Measurements from ENCODE around the gene IGFLR1. TPM values are rescaled to one million over a fixed set of nuclear protein-coding genes. Genes with fewer than 3 reads are reported as not detected.

Gene IGFLR1
- total and polyA plus RNA-seq, 9 of the 15 experiments (the other 6 are each of a cell fraction or from before 2014, with no cell fraction given): 1.0 to 14.3 (median 4.6) TPM

GRCh38 chr19:35748106-35749020 is 6.1 kb upstream of the IGFLR1 start, which contains the start of gene LIN37 (continued):
- TF ChIP-seq GMEB1 (CRISPR knock-in tag; IDR thresholded peaks at IDR 0.05) (peak; percentile 38; the same call in 1 of the 2 replicates), NEUROD1 (IDR thresholded peaks at IDR 0.05; ENCODE audit: borderline replicate concordance, low read depth, low read length, partially characterized antibody) (peak; percentile 80), NR2C1 (IDR thresholded peaks at IDR 0.05) (peak; percentile 96), NR2C1 (tag; IDR thresholded peaks at IDR 0.05) (peak; percentile 98), ELF4 (CRISPR knock-in tag; IDR thresholded peaks at IDR 0.05) (0 out of 2 replicates have a peak, but pooled peaks have one; percentile 57), ZBTB2 (IDR thresholded peaks at IDR 0.05) (0 out of 2 replicates have a peak, but pooled peaks have one; percentile 11), FOXJ2 (tag; IDR thresholded peaks at IDR 0.05) (0 out of 2 replicates have a peak, but pooled peaks have one; percentile 6), OTX1 (CRISPR knock-in tag; IDR thresholded peaks at IDR 0.05) (no peak), RBBP5 (IDR thresholded peaks at IDR 0.05; ENCODE audit: borderline replicate concordance, insufficient read depth, low read length, poor library complexity, severe bottlenecking) (peak; percentile 62), PTRF (tag; IDR thresholded peaks at IDR 0.05) (no peak), E2F6 (IDR thresholded peaks at IDR 0.05; ENCODE audit: borderline replicate concordance in 1 of 2, extremely low read depth in 1 of 2, insufficient read depth in 1 of 2, insufficient read length in 1 of 2, low read depth in 1 of 2, low read length in 1 of 2, poor library complexity in 1 of 2, severe bottlenecking in 1 of 2) (peak; percentile 21 to 36), FOXK1 (CRISPR knock-in tag; IDR thresholded peaks at IDR 0.05; ENCODE audit: borderline replicate concordance) (no peak), PTBP1 (IDR thresholded peaks at IDR 0.05; ENCODE audit: low read depth, low read length) (no peak), CREB1 (IDR thresholded peaks at IDR 0.05) (peak; percentile 68), CREB1 (CRISPR knock-in tag; IDR thresholded peaks at IDR 0.05) (peak; percentile 83), SP1 (CRISPR knock-in tag; IDR thresholded peaks at IDR 0.05) (peak; percentile 93), SRF (CRISPR knock-in tag; IDR thresholded peaks at IDR 0.05) (peak in 1 of 2 experiments; percentile 44; a peak in 1 of 4 replicates)
- TF ChIP-seq, protein P1, sequence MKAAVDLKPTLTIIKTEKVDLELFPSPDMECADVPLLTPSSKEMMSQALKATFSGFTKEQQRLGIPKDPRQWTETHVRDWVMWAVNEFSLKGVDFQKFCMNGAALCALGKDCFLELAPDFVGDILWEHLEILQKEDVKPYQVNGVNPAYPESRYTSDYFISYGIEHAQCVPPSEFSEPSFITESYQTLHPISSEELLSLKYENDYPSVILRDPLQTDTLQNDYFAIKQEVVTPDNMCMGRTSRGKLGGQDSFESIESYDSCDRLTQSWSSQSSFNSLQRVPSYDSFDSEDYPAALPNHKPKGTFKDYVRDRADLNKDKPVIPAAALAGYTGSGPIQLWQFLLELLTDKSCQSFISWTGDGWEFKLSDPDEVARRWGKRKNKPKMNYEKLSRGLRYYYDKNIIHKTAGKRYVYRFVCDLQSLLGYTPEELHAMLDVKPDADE (conservative IDR thresholded peaks at IDR 0.05; ENCODE audit: control insufficient read depth, low read depth, low read length): peak; percentile 98
